EH (cell line): ENCODE measurements around the gene RPS3.

ENCODE experiments used
- DNase-seq: peaks from one replicate; pipeline ENCODE4 v3.0.0-alpha.2; 2015; ENCODE audit warnings: low read depth

Gene RPS3

DNA sequence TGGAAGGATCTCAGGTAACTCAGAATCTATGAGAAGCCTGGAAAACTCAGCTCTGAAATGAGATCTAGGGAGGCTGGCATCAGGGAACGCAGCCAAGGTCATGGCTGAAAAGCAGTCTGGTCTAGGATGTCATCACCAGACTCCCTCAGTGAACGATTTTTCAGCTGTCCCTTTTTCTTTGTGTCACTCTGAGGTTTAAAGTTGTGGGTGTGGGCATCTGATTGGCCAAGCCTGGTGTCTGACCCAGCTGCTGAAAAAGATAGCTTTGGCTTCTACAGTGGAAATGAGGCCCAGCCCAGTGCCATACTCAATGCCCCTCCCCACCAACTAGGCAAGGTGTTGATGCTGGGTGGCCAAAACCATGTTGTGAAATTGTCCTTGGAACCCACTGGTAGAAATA, 14.5 kb downstream of the RPS3 start:
- DNase-seq = no peak

DNA sequence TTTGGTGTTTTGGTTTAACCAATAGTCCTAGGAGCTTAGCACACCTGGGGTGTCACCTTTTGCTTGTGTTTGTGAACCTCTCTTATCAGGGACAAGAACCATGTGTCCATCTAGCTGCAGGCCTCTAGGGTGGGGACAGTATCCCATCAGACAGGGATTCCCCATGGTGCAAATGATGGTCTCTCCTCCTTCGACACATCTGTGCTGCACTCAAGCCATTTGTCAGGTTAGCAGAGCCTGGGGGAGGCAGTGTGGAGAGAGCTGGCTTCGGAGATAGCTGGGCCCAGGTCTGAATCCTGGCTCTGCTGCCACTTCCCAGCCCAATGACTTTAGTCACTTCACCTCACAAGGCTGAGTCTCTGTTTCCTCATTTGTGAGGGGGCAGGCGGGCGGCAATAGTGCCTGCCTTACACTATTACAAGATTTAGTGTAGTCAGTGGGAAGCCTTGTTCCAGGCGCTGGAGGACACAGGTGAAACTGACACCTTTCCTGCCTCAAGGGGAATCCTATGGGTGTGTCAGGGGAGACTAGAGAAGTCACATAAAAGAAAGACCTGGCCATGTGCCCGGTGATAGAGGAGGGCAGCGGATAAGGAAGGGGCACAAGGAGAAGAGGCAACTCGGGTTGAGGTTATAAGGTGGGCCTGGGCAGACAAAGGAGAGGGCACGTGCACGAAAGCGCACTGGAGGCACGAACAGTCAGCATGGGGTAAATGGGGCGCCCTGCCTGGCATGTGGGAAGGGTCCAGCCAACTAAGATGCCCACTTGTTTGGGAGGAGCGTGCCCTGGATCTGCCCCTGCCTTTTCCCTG, 21.1 kb downstream of the RPS3 start:
- no peak for DNase-seq

DNA sequence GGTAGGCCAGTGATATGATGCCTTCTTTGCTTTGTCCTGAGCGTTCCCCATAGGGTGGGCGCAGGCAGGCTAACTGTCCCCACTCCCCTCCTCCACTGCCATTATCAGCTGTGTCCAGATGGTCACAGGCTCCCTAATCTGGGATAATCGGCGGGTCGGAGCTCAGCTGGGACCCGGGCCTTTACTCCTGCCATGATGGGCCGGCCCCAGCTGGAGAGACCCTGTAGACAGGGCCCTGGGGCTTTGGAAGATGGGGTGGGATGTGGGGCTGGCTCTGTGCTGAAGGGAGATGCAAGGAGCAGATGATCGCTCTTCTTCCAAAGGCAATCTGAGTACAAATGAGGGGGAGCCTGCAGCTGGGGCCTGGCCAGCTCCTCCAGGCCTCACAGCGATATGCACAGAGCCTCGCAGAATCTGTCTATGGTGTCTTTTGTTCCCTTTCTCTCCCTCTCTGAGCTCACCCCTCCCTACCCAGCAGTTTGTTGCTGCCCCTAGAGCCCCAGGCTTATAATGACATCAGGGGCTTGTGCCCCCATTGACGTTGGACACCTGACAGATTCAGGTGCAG, 21.8 kb downstream of the RPS3 start:
- no peak for DNase-seq

DNA sequence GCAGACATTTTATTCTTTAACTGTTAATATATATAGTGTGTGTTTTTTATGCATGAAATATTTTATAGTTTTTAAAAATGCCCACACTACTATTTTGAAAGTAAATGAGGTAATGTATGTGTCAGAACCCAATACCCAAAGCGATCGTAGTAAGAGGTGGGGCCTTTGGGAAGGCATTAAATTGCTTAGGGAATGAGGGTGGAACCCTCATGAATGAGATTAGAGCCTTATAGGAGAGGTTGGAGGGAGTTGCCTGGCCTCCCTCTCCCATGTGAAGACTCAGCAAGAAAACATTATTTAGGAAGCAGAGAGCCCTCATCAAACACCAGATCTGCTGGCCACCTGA, 22.6 kb downstream of the RPS3 start:
- DNase-seq = no peak

DNA sequence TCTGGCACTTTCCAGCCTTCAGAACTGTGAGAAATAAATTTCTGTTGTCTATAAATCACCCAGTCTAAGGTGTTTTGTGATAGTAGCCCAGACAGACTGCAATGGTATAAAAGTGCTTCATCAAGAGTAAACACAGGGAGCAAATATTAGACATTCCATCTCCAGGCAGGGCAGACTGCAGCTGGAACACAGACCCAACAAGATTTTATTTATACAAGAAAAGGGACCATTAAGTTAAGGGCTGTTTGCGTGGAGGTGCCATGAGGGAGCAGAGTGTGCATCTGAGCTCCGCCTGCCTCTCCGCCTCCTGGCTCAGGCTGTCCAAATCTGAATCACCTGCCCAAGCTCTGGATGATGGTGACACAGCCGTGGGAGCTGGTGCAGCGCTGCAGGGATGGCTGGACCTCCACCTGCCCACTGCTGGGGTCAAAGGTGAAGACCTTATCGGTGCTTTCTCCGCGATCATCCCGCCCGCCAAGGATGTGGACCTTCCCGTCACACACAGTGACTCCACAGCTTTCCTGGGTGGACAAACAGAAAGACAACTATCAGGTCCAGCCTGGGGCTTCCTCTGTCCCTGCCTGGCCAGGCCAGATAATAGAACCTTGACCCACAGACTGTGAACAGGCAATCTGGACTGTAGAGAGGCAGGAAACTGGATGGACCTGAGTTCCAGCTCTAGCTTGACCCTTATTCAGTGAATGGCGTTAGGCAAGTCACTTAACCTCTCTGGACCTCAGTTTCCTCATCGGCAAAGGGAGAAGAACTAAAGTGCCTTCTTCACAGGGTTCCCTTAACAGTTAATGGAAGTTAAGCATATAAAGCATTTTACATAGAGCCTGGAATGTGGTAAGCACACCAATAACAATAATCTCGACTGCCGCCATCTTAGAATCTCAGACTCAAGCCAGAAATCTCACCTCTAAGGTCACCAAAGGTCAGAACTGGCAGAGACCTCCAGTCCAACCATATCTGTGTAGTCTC, 23.2 kb downstream of the RPS3 start:
- no peak for DNase-seq

DNA sequence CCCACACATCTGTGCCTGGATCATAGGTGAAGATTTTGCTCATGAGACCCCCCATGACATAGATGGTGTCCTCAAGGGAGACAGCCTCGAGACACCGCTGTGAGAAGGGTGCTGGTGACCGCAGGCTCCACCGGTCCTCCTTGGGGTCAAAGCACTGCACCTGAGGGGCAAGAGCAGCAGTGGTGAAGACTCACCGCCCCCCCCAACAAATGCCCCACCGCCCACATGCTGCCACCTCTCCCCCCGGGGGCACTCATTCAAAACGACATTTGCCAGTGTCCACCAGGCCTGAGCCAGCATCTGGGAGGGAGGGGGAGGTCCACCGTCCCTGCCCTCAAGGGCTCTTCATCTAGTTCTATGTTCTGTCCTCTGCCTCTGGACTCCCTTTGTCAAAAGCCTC, 24.4 kb downstream of the RPS3 start:
- DNase-seq = no peak

DNA sequence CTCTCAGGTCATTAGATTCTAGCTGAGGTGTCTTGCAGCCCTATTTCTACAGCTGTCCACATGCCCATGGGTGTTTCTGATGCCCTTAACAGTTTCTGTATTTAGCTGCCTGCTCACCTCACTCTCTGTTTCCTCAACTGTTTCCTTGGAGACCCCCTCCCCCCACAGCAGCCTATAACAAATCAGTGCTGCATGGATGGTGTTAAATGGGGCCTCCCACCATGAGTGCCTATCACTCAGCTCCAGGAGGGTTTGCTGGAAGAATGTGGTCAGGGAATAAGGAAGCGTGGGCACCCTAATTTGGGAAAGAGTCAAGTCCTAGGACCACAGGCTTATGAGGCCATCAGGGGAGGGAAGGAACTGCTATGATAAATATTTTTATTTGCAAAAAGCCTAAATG, 25.1 kb downstream of the RPS3 start:
- no peak for DNase-seq

DNA sequence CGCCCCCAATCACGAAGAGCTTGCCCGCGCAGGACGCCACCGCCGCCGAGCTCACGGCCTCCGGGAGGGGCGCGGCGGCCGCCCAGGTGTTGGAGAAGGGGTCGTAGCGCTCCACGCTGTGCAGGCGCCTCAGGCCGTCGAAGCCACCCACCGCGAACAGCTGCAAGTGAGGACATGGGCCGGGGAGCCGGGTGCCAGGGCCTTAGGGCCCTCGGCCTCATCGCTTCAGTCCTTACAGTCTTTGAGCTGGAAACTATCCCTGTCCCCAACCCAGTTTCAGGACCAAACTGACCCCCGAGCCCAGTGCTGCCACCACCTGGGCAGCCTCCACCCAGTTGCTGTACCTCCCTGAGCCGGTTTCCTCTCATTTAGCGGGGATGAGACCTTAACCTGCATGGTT, 26.1 kb downstream of the RPS3 start:
- DNase-seq = no peak

DNA sequence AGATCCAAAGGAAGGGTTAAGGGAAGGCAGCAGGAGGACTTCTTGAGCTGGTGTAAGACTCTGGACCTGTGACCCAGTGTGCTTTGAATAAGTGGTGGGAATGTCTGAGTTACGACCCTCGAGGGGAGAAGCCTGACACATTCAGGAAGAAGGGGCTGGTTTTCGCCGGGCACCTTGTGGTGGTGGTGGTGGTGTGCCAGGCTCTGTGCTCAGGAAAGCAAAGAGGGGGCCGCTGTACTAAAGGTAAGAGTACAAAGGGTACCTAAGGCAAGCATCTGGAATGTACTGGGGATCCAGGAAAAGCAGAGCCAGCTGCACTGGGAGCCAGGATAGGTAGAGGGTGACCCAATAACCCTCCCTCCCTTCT, 27.4 kb downstream of the RPS3 start:
- no peak for DNase-seq

DNA sequence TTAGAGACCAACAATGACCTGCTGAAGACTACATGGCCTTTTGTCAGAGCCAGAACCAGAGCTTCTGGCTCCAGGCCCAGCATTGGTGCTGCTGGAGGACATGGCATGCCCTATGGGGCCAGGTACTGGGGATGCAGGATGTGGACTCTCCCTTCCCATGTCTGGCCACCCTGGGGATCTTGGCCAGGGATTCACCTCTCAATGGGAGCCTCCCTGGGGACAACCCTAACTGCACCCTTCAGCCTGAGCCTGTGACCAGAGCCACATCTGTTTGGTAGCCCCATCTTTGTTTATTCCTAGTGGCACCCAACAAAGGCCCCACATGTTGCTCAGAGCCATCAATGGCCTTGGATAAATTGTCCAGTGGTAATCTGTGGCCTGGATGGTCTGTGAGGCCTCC, 27.9 kb downstream of the RPS3 start:
- DNase-seq = no peak

DNA sequence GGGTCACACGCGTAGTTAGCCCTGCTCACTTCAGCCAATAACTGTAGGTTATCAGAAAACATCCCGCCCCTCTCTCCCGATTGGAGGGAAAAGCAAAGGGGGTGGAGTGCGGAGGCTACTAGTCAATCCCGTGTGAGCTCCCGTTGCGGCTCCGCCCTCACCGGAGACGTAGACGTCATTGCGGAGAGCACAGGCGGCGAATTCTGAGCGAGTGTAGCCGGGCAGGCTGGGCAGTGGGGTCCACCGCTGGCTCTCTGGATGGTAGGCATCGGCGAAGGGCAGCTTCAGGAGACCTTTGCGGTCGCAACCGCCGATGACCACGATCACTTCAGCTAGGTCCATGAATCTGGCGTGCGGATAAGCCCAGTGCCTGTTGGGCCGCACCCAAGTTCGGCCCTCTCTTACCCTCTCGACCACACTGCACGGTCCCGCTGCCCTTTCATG, 29.0 kb downstream of the RPS3 start:
- peak; percentile 87 for DNase-seq

DNA sequence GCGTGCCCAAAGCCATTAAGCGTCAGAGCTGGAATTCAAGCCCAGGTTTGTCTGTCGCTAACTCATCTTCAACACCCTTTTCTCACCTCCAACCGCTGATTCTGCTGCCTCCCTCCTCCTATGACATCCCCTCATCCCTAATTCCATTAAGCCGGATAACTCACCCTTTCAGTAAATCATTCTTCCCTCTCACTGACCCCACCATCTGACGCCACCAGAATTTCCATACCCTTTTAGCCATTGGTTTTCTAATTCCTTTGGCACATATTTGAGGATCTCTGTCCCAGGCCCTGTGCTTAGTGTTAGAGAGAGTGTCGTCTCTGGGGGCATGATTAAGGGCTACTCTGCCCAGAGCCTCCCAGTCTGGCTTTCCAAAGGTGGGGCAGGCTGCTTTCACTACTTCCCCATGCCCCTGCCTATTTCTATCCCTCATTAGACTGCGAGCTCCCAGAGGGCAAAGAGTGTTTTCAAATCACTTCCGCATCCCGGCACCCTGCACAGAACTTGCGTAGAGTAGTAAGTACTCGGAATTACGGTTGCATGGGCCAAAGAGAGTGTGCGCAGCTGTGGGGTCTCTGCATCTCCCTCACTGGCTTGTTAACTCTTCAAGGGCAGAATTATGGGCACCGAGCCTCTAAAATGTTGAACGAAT, 29.8 kb downstream of the RPS3 start:
- DNase-seq = no peak

DNA sequence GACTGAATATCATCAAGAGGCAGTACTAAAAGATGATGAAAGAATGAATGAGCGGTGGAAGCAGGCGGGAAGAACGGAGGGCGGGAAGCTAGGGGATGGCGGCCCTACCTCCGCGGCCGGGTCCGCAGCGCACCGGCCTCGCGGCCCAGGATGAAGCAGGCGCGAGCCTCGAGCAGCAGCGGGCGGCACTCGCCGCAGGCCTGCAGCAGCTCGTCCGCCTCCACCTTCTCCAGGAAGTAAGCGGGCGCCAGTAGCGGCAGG, 30.3 kb downstream of the RPS3 start:
- DNase-seq = no peak

DNA sequence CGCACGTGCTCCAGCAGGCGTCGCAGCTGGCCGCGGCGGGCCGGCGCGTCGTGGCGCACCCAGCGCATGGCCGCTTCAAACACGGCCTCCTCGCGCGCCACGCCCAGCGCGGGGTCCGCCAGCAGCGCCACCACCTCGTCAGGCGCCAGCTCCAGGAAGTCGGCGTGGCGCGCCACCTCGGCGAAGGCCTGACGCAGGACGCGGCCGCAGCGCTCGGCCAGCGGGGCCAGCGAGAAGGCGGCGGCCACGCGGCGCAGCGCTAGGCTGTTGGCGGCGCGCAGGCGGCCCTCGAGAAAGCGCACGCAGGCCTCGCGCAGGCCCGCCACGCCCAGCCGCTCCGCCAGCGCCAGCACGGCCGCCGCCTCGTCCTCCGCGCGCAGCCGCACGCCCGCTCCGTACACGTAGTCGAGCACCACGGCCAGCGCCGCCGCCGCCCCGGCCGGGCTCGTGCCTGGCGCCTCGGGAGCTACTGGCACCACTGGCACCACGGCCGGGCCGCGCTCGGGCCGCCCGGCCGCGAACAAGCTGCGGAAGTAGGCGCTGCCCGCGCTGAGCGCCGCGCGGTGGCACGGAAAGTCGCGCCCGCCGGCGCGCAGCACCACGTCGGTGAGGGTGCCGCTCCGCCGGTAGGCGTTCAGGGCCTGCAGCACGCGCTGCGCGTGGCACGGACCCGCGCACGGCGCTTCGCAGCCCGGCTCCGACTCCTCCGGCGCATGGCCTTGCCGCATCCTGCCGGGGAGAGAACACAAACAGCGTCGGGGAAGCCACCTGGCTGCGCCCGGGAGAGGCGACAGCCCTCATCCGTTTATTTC, 30.8 kb downstream of the RPS3 start:
- peak; percentile 59 for DNase-seq

DNA sequence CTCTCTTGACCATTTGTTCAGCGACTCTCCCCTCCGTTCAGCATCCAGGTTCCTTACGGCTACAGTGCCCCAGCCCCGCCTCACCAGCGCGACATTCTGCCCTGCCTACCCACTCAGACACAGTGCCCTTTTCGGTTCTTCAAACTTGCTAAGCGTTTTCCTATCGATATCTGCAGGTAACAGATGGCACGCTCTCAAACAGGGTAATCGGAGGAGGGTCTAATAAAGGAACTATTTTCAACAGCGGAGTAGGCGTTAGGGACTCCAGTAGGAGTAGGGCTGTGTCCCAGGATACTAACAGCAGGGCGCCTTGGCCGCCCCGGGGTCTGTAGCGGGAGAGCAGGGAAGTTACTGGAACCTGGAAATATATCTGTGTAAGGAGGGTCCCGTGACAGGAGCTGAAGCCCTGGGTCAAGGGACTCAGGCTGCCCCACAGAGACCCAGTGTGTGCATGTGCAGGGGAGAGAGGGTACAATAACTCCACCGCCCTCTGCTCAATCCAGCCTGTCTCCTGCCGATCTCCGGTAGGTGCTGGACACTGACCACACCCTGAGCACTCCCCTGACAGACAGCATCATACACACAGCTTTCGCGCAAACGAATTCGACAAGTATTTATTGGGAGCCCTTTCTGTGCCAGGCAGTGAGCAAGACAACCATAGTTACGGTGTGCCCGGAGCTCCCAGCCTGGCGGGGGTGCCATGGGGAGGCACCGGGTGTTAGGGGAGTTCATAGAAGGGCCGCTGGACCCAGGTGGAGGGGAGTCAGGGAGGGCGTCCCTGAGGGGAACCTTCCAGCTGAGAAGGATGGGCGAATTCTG, 31.6 kb downstream of the RPS3 start:
- DNase-seq = no peak

DNA sequence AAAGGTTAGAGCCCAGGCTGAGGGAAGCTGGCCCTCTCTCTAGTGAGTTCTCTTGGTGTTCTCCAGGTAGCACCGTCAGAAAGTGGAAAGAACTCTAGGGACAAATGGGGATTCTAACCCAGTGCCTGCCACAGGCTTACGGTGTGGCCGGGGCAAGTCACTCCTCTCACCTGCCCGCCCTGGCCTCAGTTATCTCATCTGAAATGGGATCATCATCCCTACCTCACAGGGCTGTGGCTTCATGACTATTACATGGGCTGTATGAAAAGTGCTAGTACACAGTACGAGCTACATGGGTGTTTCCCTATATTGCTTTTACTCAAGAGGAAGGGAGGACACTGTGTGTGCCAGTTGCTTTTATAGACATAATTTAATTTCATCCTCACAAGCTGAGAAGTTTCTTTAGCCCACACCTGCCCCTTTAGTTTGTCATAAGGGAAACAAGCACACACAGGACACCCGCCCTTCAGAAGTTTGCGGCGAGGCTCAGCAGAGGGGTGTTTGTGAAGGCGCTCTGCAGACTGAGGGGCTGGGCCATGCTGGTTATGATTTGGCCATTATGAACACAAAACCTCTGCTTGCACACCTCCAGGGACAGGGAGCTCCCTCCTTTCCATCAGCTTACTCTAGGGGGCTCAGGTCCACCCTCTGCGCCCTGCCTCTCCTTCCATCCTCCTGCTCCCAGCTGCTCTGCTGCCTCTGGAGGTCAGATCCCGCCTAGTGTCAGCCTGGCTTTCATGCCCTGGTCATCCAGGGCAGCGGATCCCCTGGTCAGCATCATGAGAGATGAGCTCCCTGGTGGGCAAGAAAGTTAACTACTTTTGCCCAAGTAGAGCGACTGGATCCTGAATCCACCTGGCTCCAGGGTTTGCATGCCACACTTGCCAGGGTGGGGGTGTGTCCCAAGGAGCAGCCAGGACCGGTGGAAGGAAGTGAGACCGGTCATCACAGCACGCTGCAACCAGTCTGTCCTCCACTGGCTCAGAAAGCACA, 32.5 kb downstream of the RPS3 start:
- peak; percentile 11 for DNase-seq

DNA sequence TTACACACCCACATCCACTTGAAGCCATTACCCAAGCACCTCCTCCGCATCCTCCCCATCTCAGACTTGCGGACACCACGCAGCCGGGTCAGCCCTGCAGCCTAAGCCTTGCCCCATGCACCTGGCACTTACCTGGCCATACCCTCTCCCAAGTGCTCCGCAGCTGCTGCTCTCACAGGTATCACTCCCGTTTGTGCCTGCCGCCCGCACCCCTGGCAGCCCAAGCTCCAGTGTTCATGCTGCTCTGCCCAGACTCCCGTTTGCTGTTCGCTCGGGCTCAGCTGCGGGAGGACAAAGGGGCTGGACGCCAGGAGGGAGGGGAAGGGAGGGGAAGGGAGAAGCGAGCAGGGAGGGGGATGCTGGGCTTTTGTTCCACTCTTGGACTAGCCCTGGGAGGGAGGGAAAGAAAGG, 33.6 kb downstream of the RPS3 start, which contains the start of gene KLHL35:
KLHL35 (minus strand) TSS at position 293 of the 411 bp plus-strand sequence. CDS start 2,574 bp downstream, outside the sequence.
- no peak for DNase-seq

DNA sequence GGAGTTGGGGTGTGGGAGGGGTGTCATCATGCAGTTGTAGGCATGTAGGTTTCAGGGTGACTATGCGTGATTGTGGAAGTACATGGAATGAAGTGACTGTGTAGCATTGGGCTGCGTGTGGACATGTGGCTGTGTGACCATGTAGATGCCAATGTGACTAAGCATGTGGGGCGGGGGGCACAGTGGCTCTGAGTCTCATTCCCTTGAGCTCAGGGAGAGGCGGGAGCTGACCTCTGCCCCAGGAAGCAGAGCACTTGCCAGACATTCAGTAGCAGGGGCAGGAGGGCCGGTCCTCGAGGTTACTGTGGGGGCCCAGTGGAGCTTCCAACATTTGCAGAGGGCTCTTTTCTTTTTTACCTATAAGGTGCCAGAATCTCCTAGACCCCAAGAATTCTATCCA, 34.1 kb downstream of the RPS3 start:
- DNase-seq = no peak

DNA sequence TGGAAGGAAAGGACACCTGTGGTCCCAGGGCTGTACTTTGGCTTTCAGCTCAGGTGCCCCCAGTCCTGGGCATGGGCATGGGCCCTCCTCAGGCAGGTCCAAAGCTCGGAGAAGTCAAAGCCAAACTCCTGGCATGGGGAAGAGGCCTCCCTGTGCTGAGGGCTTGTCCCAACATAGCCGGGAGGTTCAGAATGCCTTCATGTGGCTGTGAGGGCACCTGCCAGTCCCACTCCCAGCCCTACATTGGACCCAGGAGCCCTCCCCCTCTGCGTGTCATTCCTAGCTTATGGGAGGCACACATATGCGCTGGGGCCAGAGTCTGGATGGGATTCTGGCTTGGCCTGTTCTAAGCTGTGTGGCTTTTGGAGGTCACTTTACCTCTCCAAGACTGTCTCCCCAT, 34.7 kb downstream of the RPS3 start:
- no peak for DNase-seq
